NCI-H2081 treated with DMSO at 0.1 percent for 48 hours (cell line): Measurements from ENCODE around the gene SRRM4.

ENCODE experiments used
- DNase-seq: peaks from one replicate; lab custom pipeline; 2025; lab: John Stamatoyannopoulos, UW

Gene SRRM4

GRCh38 chr12:119118625-119119024 lies 137.3 kb downstream of the SRRM4 start:
- no peak for DNase-seq

- DNase-seq: no peak
These were observed 140.7 kb downstream of the SRRM4 start for GRCh38 chr12:119122047-119122446.

- DNase-seq: no peak
These were observed 141.4 kb downstream of the SRRM4 start for GRCh38 chr12:119122751-119123150.

GRCh38 chr12:119128527-119128926 lies 147.2 kb downstream of the SRRM4 start:
- no peak for DNase-seq

GRCh38 chr12:119129827-119130434 lies 148.6 kb downstream of the SRRM4 start:
- DNase-seq: no peak

GRCh38 chr12:119130523-119130922 lies 149.2 kb downstream of the SRRM4 start:
- DNase-seq: no peak

GRCh38 chr12:119134284-119135072 lies 153.1 kb downstream of the SRRM4 start:
- no peak for DNase-seq

GRCh38 chr12:119136811-119137410 lies 155.6 kb downstream of the SRRM4 start:
- no peak for DNase-seq

- no peak for DNase-seq
These were observed 158.1 kb downstream of the SRRM4 start for GRCh38 chr12:119139448-119139847.

- no peak for DNase-seq
These were observed 164.0 kb downstream of the SRRM4 start for GRCh38 chr12:119145367-119145766.

GRCh38 chr12:119147847-119148448 lies 166.6 kb downstream of the SRRM4 start:
- DNase-seq: no peak

GRCh38 chr12:119149270-119149669 lies 167.9 kb downstream of the SRRM4 start:
- no peak for DNase-seq

GRCh38 chr12:119151445-119152026 lies 170.2 kb downstream of the SRRM4 start:
- no peak for DNase-seq

- DNase-seq: no peak
These were observed 172.4 kb downstream of the SRRM4 start for GRCh38 chr12:119153477-119154434.

- DNase-seq: no peak
These were observed 173.1 kb downstream of the SRRM4 start for GRCh38 chr12:119154435-119154818.

- no peak for DNase-seq
These were observed 175.2 kb downstream of the SRRM4 start for GRCh38 chr12:119156401-119157044.

GRCh38 chr12:119157528-119157927 lies 176.2 kb downstream of the SRRM4 start:
- DNase-seq: no peak

- no peak for DNase-seq
These were observed 176.6 kb downstream of the SRRM4 start for GRCh38 chr12:119157978-119158377.

- no peak for DNase-seq
These were observed 177.1 kb downstream of the SRRM4 start for GRCh38 chr12:119158402-119158801.

GRCh38 chr12:119159844-119160243 lies 178.5 kb downstream of the SRRM4 start:
- DNase-seq: no peak

GRCh38 chr12:119167902-119168301 lies 186.6 kb downstream of the SRRM4 start:
- no peak for DNase-seq
